Neural crest cell (in vitro differentiated cells): Measurements from ENCODE around the gene SPATA19. TPM values are rescaled to one million over a fixed set of nuclear protein-coding genes. Genes with fewer than 3 reads are reported as not detected.
A peak's percentile ranks its signal among the peaks of the same experiment; 100 is the strongest.

Experiments
- DNase-seq: peaks from one replicate; pipeline ENCODE4 v3.0.0; 2021; ENCODE audit warnings: low read depth, mixed read lengths, low spot score
- H3K27ac Mint-ChIP-seq: one replicate; pipeline ENCODE4 v1.8.0; 2021; ENCODE audit warnings: mild to moderate bottlenecking, mixed read lengths; ENCODE audit not compliant: unreplicated experiment
- H3K27me3 Mint-ChIP-seq: 2 replicates; pipeline ENCODE4 v1.8.0; 2021; ENCODE audit warnings: low read depth, mild to moderate bottlenecking, mixed read lengths
- H3K36me3 Mint-ChIP-seq: 2 replicates; pipeline ENCODE4 v1.8.0; 2021; ENCODE audit warnings: low read depth, mild to moderate bottlenecking, mixed read lengths
- H3K4me1 Mint-ChIP-seq: 2 replicates; pipeline ENCODE4 v1.8.0; 2021; ENCODE audit warnings: mixed read lengths
- H3K4me3 Mint-ChIP-seq: one replicate; pipeline ENCODE4 v1.8.0; 2021; ENCODE audit warnings: mild to moderate bottlenecking, mixed read lengths
- H3K9me3 Mint-ChIP-seq: 2 replicates; pipeline ENCODE4 v1.8.0; 2021; ENCODE audit warnings: mixed read lengths
- CTCF ChIP-seq: fragments of 200-600 bp; sonication (generic); conservative IDR thresholded peaks from 2 replicates; pipeline ENCODE4 v1.5.0; 2021; ENCODE audit warnings: antibody characterized with exemption, mild to moderate bottlenecking
- total RNA-seq: library from RNA; stranded (reverse); gene quantifications from 2 replicates; pipeline ENCODE4 v1.2.1, GENCODE V29; 2021

Gene SPATA19
- total RNA-seq, 1 donor from 2014 or later: not detected

- no peak for TF ChIP-seq CTCF
- H3K27me3 Mint-ChIP-seq: peaks cover 3% of the 10 kb centered on the region
- no peak overlapping the region for H3K27ac Mint-ChIP-seq
- no peak overlapping the region for H3K4me3 Mint-ChIP-seq
- peaks cover 7% of the 10 kb centered on the region for H3K9me3 Mint-ChIP-seq
- no peaks in the 10 kb centered on the region for H3K36me3 Mint-ChIP-seq
- no peaks in the 10 kb centered on the region for H3K4me1 Mint-ChIP-seq
- no peak for DNase-seq
These were observed 2.6 kb downstream of the SPATA19 start for GRCh38 chr11:133842730-133843129.

GRCh38 chr11:133842053-133842452, 3.3 kb downstream of the SPATA19 start:
- DNase-seq: no peak
- Mint-ChIP-seq H3K36me3 (no peaks in the 10 kb centered on the region), H3K4me1 (no peaks in the 10 kb centered on the region), H3K9me3 (peaks cover 7% of the 10 kb centered on the region), H3K27me3 (peaks cover 3% of the 10 kb centered on the region), H3K4me3 (no peak overlapping the region), H3K27ac (no peak overlapping the region)
- no peak for TF ChIP-seq CTCF

- Mint-ChIP-seq H3K9me3 (peaks cover 4% of the 10 kb centered on the region), H3K27ac (no peak overlapping the region), H3K4me3 (no peak overlapping the region), H3K27me3 (peaks cover 3% of the 10 kb centered on the region), H3K36me3 (no peaks in the 10 kb centered on the region), H3K4me1 (no peaks in the 10 kb centered on the region)
- TF ChIP-seq CTCF: no peak
- DNase-seq: no peak
These were observed 3.9 kb downstream of the SPATA19 start for GRCh38 chr11:133841279-133842043.

GRCh38 chr11:133840479-133840941, 4.8 kb downstream of the SPATA19 start:
- DNase-seq: no peak
- H3K4me3 Mint-ChIP-seq: no peak overlapping the region
- no peak for TF ChIP-seq CTCF
- H3K36me3 Mint-ChIP-seq: no peaks in the 10 kb centered on the region
- H3K9me3 Mint-ChIP-seq: no peaks in the 10 kb centered on the region
- H3K27me3 Mint-ChIP-seq: peaks cover 3% of the 10 kb centered on the region
- no peaks in the 10 kb centered on the region for H3K4me1 Mint-ChIP-seq
- no peak overlapping the region for H3K27ac Mint-ChIP-seq

GRCh38 chr11:133835593-133836548, 9.4 kb downstream of the SPATA19 start:
- TF ChIP-seq CTCF: no peak
- no peaks in the 10 kb centered on the region for H3K9me3 Mint-ChIP-seq
- no peaks in the 10 kb centered on the region for H3K36me3 Mint-ChIP-seq
- DNase-seq: no peak
- peaks cover 9% of the 10 kb centered on the region for H3K27me3 Mint-ChIP-seq
- H3K4me3 Mint-ChIP-seq: no peak overlapping the region
- peak overlapping the region; percentile 75 for H3K27ac Mint-ChIP-seq
- peaks cover 17% of the 10 kb centered on the region for H3K4me1 Mint-ChIP-seq
